ENCODE measurements around the gene TRIM62.
"Not testable (repeated sequence)": the region's sequence is repeated elsewhere in the genome, so short reads cannot be mapped to it uniquely, and the experiment has no call there.

TRIM62 gene

GRCh38 chr1:33157131-33157530, 24.7 kb downstream of the TRIM62 start:
- no peak for DNase-seq

DNA sequence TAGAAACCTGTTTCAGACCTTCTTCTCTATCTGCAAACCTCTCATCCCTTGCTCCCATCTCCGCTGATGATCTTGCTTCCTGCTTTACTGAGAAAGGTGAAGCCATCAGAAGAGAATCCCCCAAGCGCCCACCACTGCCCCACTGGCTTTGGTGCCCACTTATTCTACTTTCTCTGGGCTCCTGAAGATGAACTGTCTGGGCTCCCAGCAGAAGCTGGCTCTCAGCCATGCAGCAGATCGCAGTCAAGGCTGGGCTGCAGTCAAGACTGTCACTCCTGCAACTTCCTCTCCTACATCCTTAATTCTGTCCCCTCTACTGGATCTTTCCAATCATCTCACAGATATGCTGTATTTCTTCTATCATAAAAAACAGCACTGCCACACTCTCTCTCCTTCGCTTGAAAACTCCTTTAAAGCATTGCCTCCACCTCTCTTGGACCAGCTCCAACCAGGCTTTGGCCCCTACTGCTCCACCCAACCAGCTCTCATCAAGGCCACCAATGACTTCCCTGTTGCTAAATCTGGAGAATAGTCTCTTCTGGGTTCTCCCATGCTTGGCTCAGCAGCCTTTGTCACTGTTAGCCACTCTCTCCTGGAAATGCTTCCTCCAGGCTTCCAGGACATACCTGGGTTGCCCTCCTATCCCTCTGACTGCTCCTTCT, 25.8 kb downstream of the TRIM62 start:
- no peak for DNase-seq

DNA sequence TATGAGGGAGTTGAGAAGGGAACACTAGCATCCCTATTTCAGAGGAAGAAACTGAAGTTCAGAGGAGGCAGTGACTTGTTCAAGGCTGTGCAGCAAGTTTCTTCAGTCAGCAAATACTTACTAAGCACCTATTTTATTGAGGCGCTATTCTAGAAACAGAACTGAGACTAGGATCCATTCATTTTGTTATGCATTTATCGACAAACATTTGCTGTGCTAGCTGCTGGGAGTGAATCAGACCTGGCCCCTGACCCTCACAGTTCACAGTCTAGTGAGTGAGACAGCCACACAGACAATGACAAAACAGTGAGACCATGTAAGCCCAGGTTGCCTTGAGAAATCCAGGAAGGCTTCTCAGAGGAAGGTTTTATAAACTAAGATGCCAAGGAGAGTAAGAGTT, 28.2 kb downstream of the TRIM62 start:
- no peak for DNase-seq

DNA sequence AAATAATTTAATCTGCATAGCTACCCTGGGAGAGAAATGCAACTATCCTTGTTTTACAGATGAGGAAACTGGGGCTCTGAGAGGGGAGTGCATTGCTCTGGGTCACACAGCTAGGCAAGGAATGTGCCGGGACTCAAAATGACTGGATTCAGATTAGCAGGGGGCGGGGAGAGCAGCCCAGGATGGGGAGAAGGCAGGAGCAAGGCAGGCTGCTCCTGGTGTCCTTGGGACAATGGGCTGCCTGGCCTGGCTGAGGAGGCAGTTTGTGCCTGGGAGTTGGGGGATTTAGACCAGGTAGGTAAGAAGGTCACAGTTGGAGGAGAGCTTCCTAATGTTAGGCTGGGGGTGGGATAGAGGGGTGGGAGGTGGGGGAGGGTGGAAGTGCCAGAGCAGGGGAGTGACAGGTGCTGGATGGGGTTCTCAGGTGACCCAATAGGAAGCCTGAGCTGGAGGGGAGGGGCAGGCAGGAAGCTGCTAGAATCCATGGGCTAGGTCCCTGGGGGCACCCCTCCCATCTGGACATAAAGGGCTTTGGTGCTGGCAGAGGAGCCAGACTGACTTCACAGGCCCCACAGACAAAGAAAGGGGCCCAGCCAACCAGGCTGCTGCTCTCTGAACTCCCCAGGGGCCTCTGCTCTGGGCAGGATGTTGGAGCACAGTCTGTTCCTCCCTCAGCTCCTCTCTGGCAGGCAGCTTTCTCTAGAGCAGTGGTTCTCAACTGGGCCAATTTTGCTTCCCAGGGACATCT, 29.0 kb downstream of the TRIM62 start:
- no peak for DNase-seq

DNA sequence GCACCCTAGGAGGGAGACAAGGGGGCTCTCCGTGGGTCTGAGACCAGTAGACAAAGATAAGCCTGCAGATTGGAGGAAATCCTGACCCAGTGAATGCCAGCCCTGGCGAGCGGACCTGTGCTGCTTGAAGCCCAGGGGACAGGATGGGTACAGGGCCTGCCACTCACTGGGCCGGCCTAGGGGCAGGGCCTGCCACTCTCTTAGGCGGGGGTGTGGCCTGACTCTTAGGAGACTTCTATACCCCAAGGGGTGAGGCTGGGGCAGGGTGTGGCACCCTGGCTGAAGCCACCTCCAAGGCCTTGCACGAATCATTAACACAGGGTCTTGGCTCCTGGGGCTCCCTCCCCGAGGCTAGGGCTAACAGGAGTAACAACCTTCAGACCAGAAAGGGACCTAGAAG, 30.7 kb downstream of the TRIM62 start:
- DNase-seq, result no peak

GRCh38 chr1:33150522-33150921, 31.3 kb downstream of the TRIM62 start:
- no peak for DNase-seq

- DNase-seq, result no peak
These were observed 32.2 kb downstream of the TRIM62 start for GRCh38 chr1:33149453-33150190.

GRCh38 chr1:33148615-33149014, 33.2 kb downstream of the TRIM62 start:
- no peak for DNase-seq

DNA sequence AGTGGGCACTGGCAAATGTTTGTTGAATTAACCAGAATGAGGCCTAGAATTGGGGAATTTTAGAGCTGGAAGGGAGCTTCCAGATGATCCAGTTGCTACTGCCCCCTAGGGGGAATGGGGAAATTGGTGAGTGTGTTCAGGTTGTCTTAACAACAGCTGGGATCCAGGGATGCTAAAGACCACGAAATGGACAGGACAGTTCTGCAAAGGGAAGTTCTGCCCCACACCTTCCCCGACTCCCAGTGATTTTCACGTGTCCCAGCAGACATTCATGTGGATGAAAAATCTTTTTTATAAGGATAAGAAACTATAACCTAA, 33.9 kb downstream of the TRIM62 start:
- DNase-seq, result no peak

- DNase-seq, result no peak
These were observed 34.4 kb downstream of the TRIM62 start for GRCh38 chr1:33147275-33147996.

GRCh38 chr1:33146003-33146402, 35.8 kb downstream of the TRIM62 start:
- no peak for DNase-seq

- no peak for DNase-seq
These were observed 38.1 kb downstream of the TRIM62 start for GRCh38 chr1:33143698-33144097.

DNA sequence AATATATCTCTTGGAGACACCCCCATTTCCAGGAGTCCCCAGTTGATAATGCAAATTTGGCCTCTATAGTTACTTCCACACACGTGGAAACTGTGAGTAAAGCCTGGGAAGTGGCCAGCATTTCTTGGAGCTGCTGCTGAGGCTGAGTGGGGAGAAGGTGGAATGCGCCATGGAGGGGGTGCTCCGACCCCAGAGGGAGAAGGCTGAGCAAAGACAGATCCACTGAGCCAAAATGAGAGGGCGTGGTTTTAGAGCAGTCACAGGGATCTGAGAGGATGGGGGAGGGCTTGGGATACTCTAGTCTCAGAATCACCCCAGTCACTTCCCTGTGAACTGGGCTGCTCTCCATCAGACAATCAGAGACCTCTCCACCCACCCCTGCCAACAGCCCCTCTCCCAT, 38.7 kb downstream of the TRIM62 start:
- DNase-seq, result no peak

DNA sequence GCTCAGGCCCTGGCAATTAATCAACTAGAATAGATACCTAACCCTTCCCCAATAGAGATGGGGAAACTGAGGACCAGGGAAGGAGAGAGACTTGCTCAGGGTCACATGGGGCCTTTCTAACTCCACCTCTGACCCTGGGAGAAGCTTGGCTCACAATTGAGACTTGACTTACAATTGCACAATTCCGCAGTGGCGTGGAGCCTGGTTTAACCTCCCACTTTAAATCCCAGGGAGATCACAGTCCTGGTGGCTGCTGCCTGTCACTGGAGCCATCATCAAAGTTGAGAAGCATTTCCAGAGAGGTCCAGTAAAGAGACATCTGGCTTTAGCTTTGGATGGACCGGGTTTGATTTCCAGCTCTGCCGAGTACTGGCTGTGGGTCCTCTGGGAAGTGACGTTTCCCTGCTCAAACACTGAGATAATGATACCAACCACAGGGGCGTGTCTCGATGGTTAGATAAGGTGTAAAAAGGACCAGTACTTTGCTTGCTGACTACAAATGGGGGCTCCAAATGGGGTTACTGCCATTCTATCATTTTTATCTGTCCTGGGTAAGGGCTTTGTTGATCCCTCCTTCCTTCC, 39.3 kb downstream of the TRIM62 start:
- DNase-seq, result no peak

DNA sequence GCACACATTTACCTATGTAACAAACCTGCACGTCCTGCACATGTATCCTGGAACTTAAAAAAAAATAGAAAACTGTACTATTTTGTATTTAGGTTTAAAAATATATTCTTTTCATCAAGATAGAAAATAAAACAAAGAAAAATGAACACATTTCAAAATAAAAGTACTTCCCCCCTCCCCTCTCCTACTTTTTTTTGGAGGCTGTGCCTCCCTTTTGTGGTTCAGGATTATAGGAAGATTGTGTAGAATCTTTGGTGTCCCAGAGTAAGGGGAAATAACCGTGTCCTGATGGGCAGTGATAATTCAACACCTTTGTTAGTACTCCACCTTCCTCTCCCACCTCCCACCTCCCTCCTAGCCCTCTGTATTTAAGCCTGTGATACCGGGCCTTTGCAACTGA, 40.1 kb downstream of the TRIM62 start:
- DNase-seq, result no peak

GRCh38 chr1:33141216-33141615, 40.6 kb downstream of the TRIM62 start:
- DNase-seq, result no peak

DNA sequence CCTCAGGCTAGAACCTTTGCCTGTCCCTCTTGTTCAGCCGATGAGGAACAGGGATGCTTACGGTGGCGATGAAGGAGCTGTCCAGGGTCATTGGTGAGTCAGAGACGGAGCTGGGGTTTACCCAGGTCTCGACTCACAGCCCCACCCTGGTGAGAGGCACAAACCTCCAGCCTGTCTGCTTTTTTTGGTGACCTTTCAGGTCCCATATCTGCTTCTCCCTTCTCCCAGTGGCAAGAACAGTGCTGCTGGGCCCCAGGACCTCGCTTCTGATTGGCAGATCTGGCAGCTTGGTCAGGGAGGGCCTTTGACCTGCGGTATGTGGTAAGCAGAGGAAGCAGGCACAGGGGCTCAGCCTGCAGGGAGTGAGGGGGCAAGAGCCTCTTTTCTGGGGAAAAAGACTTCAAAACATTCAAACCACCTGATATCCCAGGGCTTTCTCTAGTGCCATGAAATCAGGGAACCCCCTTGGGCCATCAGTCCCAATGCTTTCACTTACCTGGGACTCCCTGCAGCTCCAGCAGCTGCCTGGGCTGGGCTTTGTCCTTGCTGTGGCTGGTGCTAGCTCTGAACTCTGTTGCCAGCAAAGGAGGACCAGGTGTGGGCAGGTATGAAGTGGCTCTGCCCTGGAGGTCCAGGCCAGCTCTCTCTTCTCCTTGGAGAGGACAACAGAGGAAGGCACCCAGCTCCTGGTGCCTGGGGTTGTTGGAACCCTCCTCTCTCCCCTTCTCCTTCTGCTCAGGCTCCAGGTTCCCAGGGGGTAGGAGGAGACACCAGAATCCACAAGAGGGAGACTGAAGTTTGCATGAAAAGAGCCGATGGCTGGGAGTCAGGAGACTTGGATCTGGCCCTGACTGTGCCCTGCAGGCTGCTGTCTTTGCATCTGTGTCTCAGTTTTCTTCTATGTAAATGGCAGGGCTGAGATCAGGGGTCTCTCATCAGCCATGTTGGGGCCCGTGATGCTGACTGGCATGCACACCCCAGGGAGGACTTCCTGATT, 41.4 kb downstream of the TRIM62 start:
- DNase-seq, result no peak

- no peak for DNase-seq
These were observed 44.0 kb downstream of the TRIM62 start for GRCh38 chr1:33137800-33138199.

DNA sequence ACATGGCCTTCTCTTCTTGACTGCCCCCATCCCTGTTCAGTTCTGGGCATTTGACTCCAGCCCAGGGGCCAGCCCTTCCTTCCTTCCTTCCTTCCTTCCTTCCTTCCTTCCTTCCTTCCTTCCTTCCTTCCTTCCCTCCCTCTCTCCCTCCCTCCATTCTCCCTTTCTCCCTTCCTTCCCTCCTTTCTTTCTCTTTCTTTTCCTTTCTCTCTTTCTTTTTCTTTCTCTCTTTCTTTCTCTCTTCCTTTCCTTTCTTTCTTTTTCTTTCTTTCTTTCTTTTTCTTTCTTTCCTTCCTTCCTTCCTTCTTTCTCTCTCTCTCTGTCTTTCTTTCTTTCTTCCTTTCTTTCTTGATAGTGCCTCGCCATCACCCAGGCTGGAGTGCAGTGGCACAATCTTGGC, 45.8 kb downstream of the TRIM62 start:
- not testable (repeated sequence) for DNase-seq

GRCh38 chr1:33133478-33134105, 48.3 kb downstream of the TRIM62 start:
- DNase-seq, result no peak

- DNase-seq, result no peak
These were observed 49.3 kb downstream of the TRIM62 start for GRCh38 chr1:33132549-33132948.

All from NK-92 treated with Interleukin-12 subunit alpha and Interleukin-12 subunit beta, amount 100 ng/mL, for 24 hours (cell line).